ENCODE measurements around the gene ERI3.

ERI3 gene

DNA sequence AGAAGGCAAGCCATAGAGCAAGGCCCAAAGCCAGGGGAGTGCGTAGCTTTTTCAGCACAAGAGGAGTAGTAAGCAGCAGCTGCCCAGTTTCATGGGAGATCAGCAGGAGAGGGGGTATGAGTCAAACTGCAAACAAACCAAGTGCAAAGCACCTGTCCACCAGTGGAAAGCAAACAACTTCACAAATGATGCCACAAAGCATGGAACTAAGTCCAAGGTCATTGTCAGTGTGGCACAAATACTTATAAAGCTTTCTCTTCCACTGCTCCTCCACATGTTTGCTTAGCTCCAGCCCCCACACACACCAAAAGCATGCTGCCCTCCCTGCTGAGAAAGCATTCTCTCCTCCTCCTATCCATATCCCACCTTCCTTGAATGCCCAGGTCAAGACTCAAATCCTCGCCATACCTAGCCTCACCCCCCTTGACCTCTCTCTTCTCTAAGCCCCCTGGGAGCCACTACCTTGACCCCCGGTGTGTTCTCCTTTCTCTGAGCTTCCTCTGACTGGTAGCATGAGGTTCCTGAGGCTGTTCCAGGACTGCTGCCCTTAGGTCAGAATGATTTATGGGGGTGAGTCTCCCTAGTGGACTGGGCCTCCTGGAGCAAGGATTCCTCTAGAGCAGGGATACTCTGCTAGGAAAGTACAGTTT, 71.4 kb downstream of the ERI3 start:
- no peak overlapping the region for H3K4me3 ChIP-seq (ENCODE audit: low read length, poor library complexity, severe bottlenecking)
- no peak overlapping the region for H3K4me2 ChIP-seq (ENCODE audit: low read depth, low read length, poor library complexity, severe bottlenecking)
- TF ChIP-seq EZH2phosphoT487 (IDR thresholded peaks at IDR 0.05; ENCODE audit: borderline replicate concordance) (no peak), CTCF (conservative IDR thresholded peaks at IDR 0.05; ENCODE audit: low read length) (no peak)
- H3F3A ChIP-seq (ENCODE audit: low read depth), result no peaks in the 10 kb centered on the region
- H3K79me2 ChIP-seq (ENCODE audit: insufficient read depth, low read length), result no peaks in the 10 kb centered on the region
- no peaks in the 10 kb centered on the region for H3K9me2 ChIP-seq (replicated peaks; ENCODE audit: low read depth, low read length)
- no peaks in the 10 kb centered on the region for H4K20me1 ChIP-seq (ENCODE audit: insufficient read depth, low read length, poor library complexity, severe bottlenecking)
- no peaks in the 10 kb centered on the region for H3K9me3 ChIP-seq (ENCODE audit: insufficient read depth, low read depth, low read length)
- H3K27me3 ChIP-seq (ENCODE audit: insufficient read depth, low read length, poor library complexity, severe bottlenecking), result no peaks in the 10 kb centered on the region
- H2AFZ ChIP-seq (ENCODE audit: low read length), result no peak overlapping the region
- H3K9ac ChIP-seq (ENCODE audit: low read depth, low read length, poor library complexity, severe bottlenecking), result no peak overlapping the region
- H3K36me3 ChIP-seq (ENCODE audit: insufficient read depth, low read length), result peaks cover 51% of the 10 kb centered on the region; the same call in 1 of the 2 replicates
- no peaks in the 10 kb centered on the region for H3K4me1 ChIP-seq (ENCODE audit: insufficient read depth, low read length, poor library complexity, severe bottlenecking)

DNA sequence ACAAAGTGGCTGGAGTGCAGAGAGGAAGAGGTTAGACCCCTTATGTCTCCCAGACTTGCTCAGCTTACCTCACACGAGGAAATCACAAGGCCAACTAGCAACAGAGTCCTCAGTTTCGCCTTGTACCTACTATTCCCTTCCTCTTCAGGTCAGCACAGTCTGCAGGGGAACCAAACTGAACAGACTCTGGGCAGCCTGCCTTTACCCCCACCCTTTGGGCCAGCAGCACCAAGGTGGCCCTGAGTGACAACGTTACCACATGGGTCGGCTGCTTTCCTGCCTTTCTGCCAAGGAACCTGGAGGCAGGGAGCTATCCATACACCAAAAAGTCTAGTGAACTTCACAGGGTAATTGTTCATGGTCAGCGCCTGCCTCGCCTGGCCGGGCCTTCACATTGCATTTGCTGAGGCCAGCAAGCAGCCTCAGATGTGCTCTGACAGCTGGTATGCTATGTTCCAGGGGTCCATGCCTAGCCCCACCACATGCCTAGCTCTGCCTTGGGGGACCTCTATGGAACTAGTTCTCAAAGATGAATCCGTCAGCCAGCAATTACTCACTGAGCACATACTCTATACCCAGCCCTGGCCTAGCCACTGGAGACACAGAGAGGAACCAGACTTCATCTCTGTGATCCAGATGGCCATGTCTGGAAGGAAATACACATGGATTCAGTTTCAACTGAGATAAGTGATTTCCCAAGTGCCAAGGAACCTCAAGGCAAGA, 72.2 kb downstream of the ERI3 start:
- Histone ChIP-seq H3K9me2 (replicated peaks; ENCODE audit: low read depth, low read length) (no peaks in the 10 kb centered on the region), H4K20me1 (ENCODE audit: insufficient read depth, low read length, poor library complexity, severe bottlenecking) (no peaks in the 10 kb centered on the region), H3K4me2 (ENCODE audit: low read depth, low read length, poor library complexity, severe bottlenecking) (no peak overlapping the region), H3F3A (ENCODE audit: low read depth) (no peaks in the 10 kb centered on the region), H3K4me3 (ENCODE audit: low read length, poor library complexity, severe bottlenecking) (no peak overlapping the region), H3K36me3 (ENCODE audit: insufficient read depth, low read length) (peaks cover 46% of the 10 kb centered on the region; the same call in 1 of the 2 replicates), H3K9ac (ENCODE audit: low read depth, low read length, poor library complexity, severe bottlenecking) (no peak overlapping the region), H3K4me1 (ENCODE audit: insufficient read depth, low read length, poor library complexity, severe bottlenecking) (no peaks in the 10 kb centered on the region), H2AFZ (ENCODE audit: low read length) (no peak overlapping the region), H3K9me3 (ENCODE audit: insufficient read depth, low read depth, low read length) (no peaks in the 10 kb centered on the region), H3K79me2 (ENCODE audit: insufficient read depth, low read length) (no peaks in the 10 kb centered on the region), H3K27me3 (ENCODE audit: insufficient read depth, low read length, poor library complexity, severe bottlenecking) (no peaks in the 10 kb centered on the region)
- TF ChIP-seq CTCF (conservative IDR thresholded peaks at IDR 0.05; ENCODE audit: low read length) (no peak), EZH2phosphoT487 (IDR thresholded peaks at IDR 0.05; ENCODE audit: borderline replicate concordance) (no peak)

GRCh38 chr1:44281962-44282703, 72.9 kb downstream of the ERI3 start:
- Histone ChIP-seq H3K79me2 (ENCODE audit: insufficient read depth, low read length) (no peaks in the 10 kb centered on the region), H3K27me3 (ENCODE audit: insufficient read depth, low read length, poor library complexity, severe bottlenecking) (no peaks in the 10 kb centered on the region), H3F3A (ENCODE audit: low read depth) (no peaks in the 10 kb centered on the region), H3K36me3 (ENCODE audit: insufficient read depth, low read length) (peaks cover 40% of the 10 kb centered on the region; the same call in 1 of the 2 replicates), H3K9me3 (ENCODE audit: insufficient read depth, low read depth, low read length) (no peaks in the 10 kb centered on the region), H4K20me1 (ENCODE audit: insufficient read depth, low read length, poor library complexity, severe bottlenecking) (no peaks in the 10 kb centered on the region), H3K9ac (ENCODE audit: low read depth, low read length, poor library complexity, severe bottlenecking) (no peak overlapping the region), H3K4me3 (ENCODE audit: low read length, poor library complexity, severe bottlenecking) (no peak overlapping the region), H3K4me2 (ENCODE audit: low read depth, low read length, poor library complexity, severe bottlenecking) (no peak overlapping the region), H2AFZ (ENCODE audit: low read length) (no peak overlapping the region), H3K9me2 (replicated peaks; ENCODE audit: low read depth, low read length) (no peaks in the 10 kb centered on the region), H3K4me1 (ENCODE audit: insufficient read depth, low read length, poor library complexity, severe bottlenecking) (no peaks in the 10 kb centered on the region)
- TF ChIP-seq CTCF (conservative IDR thresholded peaks at IDR 0.05; ENCODE audit: low read length) (no peak), EZH2phosphoT487 (IDR thresholded peaks at IDR 0.05; ENCODE audit: borderline replicate concordance) (no peak)
